Esophagus (tissue), 2 donors: ENCODE data around the gene PEAK1. TPM values are rescaled to one million over a fixed set of nuclear protein-coding genes. Genes with fewer than 3 reads are reported as not detected.

Experiments used
- H3K27ac ChIP-seq, 2 donors: one replicate each; pipeline ENCODE4 v1.5.1; 2013; ENCODE audit warnings: low read depth in 2 of 2, mild to moderate bottlenecking in 2 of 2, inconsistent platforms in 1 of 2, low read length in 1 of 2, moderate library complexity in 1 of 2
- H3K27me3 ChIP-seq, 2 donors: one replicate each; pipeline ENCODE4 v1.6.1; 2013; ENCODE audit warnings: low read length in 2 of 2, control low read depth in 1 of 2, mild to moderate bottlenecking in 1 of 2; ENCODE audit not compliant: insufficient read depth in 2 of 2, control insufficient read depth in 1 of 2
- H3K36me3 ChIP-seq, 2 donors: one replicate each; pipeline ENCODE4 v1.6.1; 2013; ENCODE audit warnings: low read length in 1 of 2; ENCODE audit not compliant: control insufficient read depth in 2 of 2, insufficient read depth in 2 of 2
- H3K4me1 ChIP-seq, 2 donors: one replicate each; pipeline ENCODE4 v1.6.1; 2013; ENCODE audit warnings: low read length in 1 of 2; ENCODE audit not compliant: control insufficient read depth in 2 of 2, insufficient read depth in 2 of 2
- H3K4me3 ChIP-seq, 2 donors: one replicate each; pipeline ENCODE4 v1.5.1; 2013; ENCODE audit warnings: low read length in 2 of 2, mild to moderate bottlenecking in 2 of 2, low read depth in 1 of 2, moderate library complexity in 1 of 2
- H3K9me3 ChIP-seq, 2 donors: one replicate each; pipeline ENCODE4 v1.6.1; 2013; ENCODE audit warnings: mild to moderate bottlenecking in 2 of 2, low read depth in 1 of 2, low read length in 1 of 2, moderate library complexity in 1 of 2; ENCODE audit not compliant: control insufficient read depth in 2 of 2, insufficient read depth in 1 of 2
- WGBS, 2 donors: extraction: QIAGEN DNeasy Blood & Tissue Kit; methylation state at CpG; one replicate each; pipeline ENCODE4 v1.1.7; 2013; 5-methylcytosine and 5-hydroxymethylcytosine counted together
- polyA plus RNA-seq, 2 donors: library from polyadenylated mRNA; stranded (reverse); fragments of 200-250 nt; gene quantifications; one replicate each; pipeline ENCODE4 v1.2.3, GENCODE V29; 2013
- donor health status: healthy with polysubstance abuse.
- donor health status: Bipolar disorder and iron deficiency.

PEAK1 gene
- polyA plus RNA-seq, 2 donors: 1.9 to 3.6 TPM

GRCh38 chr15:77456746-77457145 lies 36.8 kb upstream of the PEAK1 start:
- Histone ChIP-seq H3K27ac (no peak overlapping the region), H3K4me3 (no peak overlapping the region), H3K27me3 (no peaks in the 10 kb centered on the region), H3K4me1 (no peaks in the 10 kb centered on the region), H3K36me3 (no peaks in the 10 kb centered on the region), H3K9me3 (no peaks in the 10 kb centered on the region)
- WGBS, 2 donors: 94% methylated on average over 1 of the region's 1 CpG

GRCh38 chr15:77455696-77456321 lies 35.9 kb upstream of the PEAK1 start:
- Histone ChIP-seq H3K9me3 (no peaks in the 10 kb centered on the region), H3K27me3 (no peaks in the 10 kb centered on the region), H3K4me3 (no peak overlapping the region), H3K27ac (no peak overlapping the region), H3K36me3 (no peaks in the 10 kb centered on the region), H3K4me1 (no peaks in the 10 kb centered on the region)
- WGBS, 2 donors: 39 to 40% methylated on average over 3 of the region's 3 CpGs

- Histone ChIP-seq H3K27me3 (no peaks in the 10 kb centered on the region), H3K36me3 (no peaks in the 10 kb centered on the region), H3K4me3 (no peak overlapping the region), H3K27ac (no peak overlapping the region), H3K9me3 (no peaks in the 10 kb centered on the region), H3K4me1 (no peaks in the 10 kb centered on the region)
These were observed 35.0 kb upstream of the PEAK1 start for GRCh38 chr15:77454951-77455350.

GRCh38 chr15:77454265-77454664 lies 34.4 kb upstream of the PEAK1 start:
- 95% methylated on average over 1 of the region's 1 CpG for WGBS, 2 donors
- no peak overlapping the region for H3K27ac ChIP-seq
- no peaks in the 10 kb centered on the region for H3K9me3 ChIP-seq
- H3K27me3 ChIP-seq: no peaks in the 10 kb centered on the region
- H3K4me3 ChIP-seq: no peak overlapping the region
- no peaks in the 10 kb centered on the region for H3K36me3 ChIP-seq
- no peaks in the 10 kb centered on the region for H3K4me1 ChIP-seq

- no peaks in the 10 kb centered on the region for H3K36me3 ChIP-seq
- H3K27me3 ChIP-seq: no peaks in the 10 kb centered on the region
- H3K4me3 ChIP-seq: no peak overlapping the region
- no peak overlapping the region for H3K27ac ChIP-seq
- 70 to 80% methylated on average over 4 of the region's 4 CpGs for WGBS, 2 donors
- H3K4me1 ChIP-seq: no peaks in the 10 kb centered on the region
- H3K9me3 ChIP-seq: no peaks in the 10 kb centered on the region
These were observed 27.0 kb upstream of the PEAK1 start for GRCh38 chr15:77446840-77447390.

- Histone ChIP-seq H3K9me3 (no peaks in the 10 kb centered on the region), H3K4me1 (no peaks in the 10 kb centered on the region), H3K4me3 (no peak overlapping the region), H3K27ac (no peak overlapping the region), H3K36me3 (no peaks in the 10 kb centered on the region), H3K27me3 (no peaks in the 10 kb centered on the region)
- WGBS, 2 donors: 66 to 82% methylated on average over 3 of the region's 3 CpGs
These were observed 20.6 kb upstream of the PEAK1 start for GRCh38 chr15:77440378-77440999.

- H3K4me3 ChIP-seq: no peak overlapping the region
- H3K27ac ChIP-seq: no peak overlapping the region
- no peaks in the 10 kb centered on the region for H3K36me3 ChIP-seq
- no peaks in the 10 kb centered on the region for H3K4me1 ChIP-seq
- no peaks in the 10 kb centered on the region for H3K27me3 ChIP-seq
- no peaks in the 10 kb centered on the region for H3K9me3 ChIP-seq
- WGBS, 2 donors: 88 to 89% methylated on average over 4 of the region's 4 CpGs
These were observed 17.4 kb upstream of the PEAK1 start for GRCh38 chr15:77437264-77437663.

- Histone ChIP-seq H3K27ac (no peak overlapping the region), H3K36me3 (no peaks in the 10 kb centered on the region), H3K27me3 (no peaks in the 10 kb centered on the region), H3K4me3 (no peak overlapping the region), H3K4me1 (no peaks in the 10 kb centered on the region), H3K9me3 (no peaks in the 10 kb centered on the region)
- 91 to 92% methylated on average over 2 of the region's 2 CpGs for WGBS, 2 donors
These were observed 16.9 kb upstream of the PEAK1 start for GRCh38 chr15:77436822-77437221.

GRCh38 chr15:77430652-77431051 lies 10.7 kb upstream of the PEAK1 start:
- H3K27ac ChIP-seq: no peak overlapping the region
- no peaks in the 10 kb centered on the region for H3K36me3 ChIP-seq
- H3K9me3 ChIP-seq: no peaks in the 10 kb centered on the region
- 74 to 76% methylated on average over 2 of the region's 2 CpGs for WGBS, 2 donors
- no peaks in the 10 kb centered on the region for H3K27me3 ChIP-seq
- H3K4me1 ChIP-seq: no peaks in the 10 kb centered on the region
- no peak overlapping the region for H3K4me3 ChIP-seq

- Histone ChIP-seq H3K9me3 (no peaks in the 10 kb centered on the region), H3K4me1 (no peaks in the 10 kb centered on the region), H3K36me3 (no peaks in the 10 kb centered on the region), H3K4me3 (no peak overlapping the region), H3K27me3 (no peaks in the 10 kb centered on the region), H3K27ac (no peak overlapping the region)
- 71% methylated on average over 2 of the region's 2 CpGs for WGBS, 2 donors
These were observed 10.3 kb upstream of the PEAK1 start for GRCh38 chr15:77430213-77430612.
